ENCODE data around the gene MLPH.

The MLPH gene

DNA sequence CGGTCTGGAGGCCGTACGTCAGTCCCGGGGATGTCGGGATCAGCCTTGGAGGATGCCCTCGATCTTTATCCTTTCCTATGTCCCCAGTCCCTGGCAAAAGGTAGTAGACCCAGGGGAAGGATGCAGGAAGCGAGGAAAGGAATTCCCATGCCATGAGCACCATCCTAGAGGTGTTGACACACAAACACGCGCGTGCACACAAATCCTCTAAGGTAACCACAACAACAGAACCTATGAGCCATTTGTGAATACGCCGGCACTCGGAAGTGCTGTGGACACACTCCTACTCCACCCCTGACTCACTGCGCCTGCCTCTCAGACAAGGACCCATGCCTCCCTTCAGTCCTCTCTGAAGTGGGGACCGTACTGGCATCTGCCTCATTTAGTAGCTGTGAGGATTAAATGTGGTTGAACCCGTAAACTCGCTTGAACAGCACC is 11.3 kb upstream of the MLPH start:
- peak in 1 of 56 donors; percentile 32 for DNase-seq

GRCh38 chr2:237478095-237478494 is 9.0 kb upstream of the MLPH start:
- DNase-seq: no peak

GRCh38 chr2:237478979-237479378 is 8.1 kb upstream of the MLPH start:
- no peak for DNase-seq

DNA sequence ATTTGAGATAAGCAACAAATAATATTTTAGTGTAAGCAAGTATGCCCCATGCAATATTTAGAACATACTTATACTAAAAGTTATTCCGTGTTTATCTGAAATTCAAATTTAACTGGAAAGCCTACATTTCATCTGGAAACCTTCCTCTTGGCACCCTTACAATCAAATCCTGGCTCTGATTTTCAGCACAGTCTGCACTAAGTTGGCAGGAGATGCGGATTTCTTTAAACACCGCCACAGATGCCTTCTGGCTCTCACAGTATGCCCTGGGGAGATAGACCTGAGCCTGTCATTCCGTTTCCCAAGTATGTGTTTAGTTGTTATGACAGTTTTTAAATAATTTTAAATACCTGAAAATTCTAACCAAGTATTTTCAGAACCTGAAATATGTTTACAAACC is 7.3 kb upstream of the MLPH start:
- DNase-seq: peak in 7 of 56 donors; percentile 7 to 37 (median 25)

DNA sequence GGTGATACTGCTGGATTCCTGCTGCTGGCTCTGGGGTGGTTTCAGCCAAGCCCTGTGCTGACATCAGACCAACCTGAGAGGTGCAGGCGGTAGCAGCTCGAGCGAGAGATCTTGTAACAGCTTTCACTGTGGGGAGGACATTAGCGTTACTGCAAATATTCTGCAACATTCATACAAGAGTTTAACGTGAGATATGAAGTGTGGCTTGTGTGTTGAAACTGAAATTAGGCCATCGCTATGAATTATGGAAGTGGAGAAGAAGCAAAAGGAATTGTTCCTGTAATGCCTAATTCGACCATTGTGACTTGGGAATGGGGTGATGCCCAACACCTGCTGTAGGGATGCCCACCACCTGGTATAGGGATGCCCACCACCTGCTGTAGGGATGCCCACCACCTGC is 6.5 kb upstream of the MLPH start:
- DNase-seq: no peak

DNA sequence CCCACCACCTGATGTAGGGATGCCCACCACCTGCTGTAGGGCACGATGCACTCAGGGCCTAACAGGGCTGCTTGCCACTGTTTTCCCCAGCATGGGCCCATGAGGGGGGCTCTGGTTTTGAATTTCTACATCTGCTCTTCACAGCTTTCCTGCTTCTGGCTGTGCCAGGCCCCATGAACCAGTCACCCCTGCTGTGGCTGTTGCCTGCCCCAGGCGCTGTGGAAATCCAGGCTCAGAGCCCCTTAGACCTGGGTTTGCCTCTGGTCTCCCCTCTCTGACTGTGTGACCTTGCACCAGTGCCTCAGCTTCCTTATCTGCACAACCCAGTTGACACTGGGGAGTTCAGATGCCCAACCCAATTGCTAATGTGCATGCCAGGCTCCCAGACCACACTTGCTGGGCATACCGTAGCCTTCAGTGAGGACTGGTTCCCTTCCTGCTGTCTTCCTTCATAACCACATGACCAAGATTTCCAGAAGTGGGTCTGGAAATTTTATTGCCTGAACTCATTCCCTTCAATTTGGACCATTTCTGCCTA is 6.0 kb upstream of the MLPH start:
- no peak for DNase-seq

- peak in 17 of 56 donors; percentile 8 to 63 (median 26) for DNase-seq
These were observed 4.6 kb upstream of the MLPH start for GRCh38 chr2:237482485-237482884.

DNA sequence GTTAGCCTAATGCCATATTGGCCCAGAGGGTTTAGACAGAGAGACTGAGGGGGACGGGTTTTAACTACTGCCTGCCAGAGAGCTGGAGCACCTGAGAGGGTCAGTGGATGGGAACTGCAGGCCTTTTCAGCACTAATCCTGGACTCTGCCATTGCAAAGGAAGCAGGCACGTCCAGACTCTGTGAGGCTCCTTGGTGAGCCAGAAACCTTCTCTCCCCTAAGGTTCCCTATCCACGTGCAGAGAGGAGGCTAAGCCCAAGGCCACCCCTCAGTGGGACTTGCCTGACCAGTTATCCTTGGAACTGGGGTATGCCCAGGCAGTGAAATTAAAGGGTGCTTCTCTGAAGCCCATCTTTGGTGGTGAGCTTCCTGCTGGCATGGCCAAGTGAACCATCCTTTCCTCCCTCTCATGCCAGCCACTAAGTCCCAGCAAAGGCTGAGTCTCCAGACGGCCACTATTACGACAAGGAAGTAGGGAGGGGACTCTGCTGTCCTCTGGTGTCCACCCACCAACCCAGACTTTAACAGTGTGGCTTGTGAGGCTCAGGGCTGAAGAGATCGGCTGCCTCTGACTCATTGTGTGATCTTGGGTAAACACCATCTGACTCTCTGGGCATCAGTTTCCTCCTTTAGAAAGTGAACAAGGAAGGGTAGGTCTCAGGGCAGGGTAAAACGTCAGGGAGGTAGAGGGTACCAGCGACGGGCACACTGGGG is 3.9 kb upstream of the MLPH start:
- no peak for DNase-seq

- DNase-seq: no peak
These were observed 1.7 kb upstream of the MLPH start for GRCh38 chr2:237485304-237485703.

- no peak for DNase-seq
These were observed 1.2 kb upstream of the MLPH start for GRCh38 chr2:237485844-237486243.

DNA sequence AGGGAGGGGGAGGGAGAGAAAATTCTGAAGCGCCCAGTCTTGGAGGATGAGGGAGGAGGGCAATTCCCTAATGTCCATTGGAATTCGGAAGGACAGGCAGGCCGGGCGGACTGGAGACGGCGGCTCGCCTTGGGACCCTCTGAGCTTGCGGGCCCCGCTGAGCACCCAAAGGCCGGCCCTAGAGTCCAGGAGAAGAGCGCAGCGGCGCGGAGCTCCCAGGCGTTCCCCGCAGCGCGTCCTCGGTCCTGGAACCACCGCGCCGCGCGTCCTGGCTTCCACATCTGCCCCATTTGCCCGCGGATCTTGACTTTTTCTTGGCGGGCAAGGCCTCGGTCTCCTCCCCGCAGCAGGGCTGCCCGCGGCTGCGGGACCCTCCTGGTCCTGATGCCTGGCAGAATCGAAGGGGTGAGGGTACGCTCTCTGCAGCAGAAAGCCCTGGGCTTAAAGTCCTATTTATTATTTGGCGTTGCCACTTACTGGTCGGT is 675 bp upstream of the MLPH start:
- DNase-seq: no peak

DNA sequence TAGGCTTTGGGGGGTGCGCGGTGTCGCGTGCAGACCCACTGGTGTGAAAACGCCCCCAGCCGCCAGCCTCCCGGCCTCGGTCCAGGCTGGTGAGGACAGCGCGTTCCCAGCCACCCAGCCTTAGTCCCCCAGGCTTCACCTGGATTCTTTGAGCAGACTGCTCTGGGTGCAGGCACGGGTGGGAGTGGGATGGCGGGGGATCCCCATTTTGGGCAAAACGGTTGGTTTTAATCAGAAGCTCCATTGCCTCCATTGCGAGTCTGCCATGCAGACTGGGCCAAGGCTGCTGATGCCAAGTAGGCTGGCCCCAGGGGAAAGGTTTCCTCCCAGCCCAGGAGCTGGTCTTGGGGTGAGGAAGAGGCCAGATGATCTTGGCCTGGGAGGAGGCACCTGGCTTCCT is 445 bp downstream of the MLPH start:
- DNase-seq: no peak

- DNase-seq: no peak
These were observed 1.2 kb downstream of the MLPH start for GRCh38 chr2:237488295-237488694.

DNA sequence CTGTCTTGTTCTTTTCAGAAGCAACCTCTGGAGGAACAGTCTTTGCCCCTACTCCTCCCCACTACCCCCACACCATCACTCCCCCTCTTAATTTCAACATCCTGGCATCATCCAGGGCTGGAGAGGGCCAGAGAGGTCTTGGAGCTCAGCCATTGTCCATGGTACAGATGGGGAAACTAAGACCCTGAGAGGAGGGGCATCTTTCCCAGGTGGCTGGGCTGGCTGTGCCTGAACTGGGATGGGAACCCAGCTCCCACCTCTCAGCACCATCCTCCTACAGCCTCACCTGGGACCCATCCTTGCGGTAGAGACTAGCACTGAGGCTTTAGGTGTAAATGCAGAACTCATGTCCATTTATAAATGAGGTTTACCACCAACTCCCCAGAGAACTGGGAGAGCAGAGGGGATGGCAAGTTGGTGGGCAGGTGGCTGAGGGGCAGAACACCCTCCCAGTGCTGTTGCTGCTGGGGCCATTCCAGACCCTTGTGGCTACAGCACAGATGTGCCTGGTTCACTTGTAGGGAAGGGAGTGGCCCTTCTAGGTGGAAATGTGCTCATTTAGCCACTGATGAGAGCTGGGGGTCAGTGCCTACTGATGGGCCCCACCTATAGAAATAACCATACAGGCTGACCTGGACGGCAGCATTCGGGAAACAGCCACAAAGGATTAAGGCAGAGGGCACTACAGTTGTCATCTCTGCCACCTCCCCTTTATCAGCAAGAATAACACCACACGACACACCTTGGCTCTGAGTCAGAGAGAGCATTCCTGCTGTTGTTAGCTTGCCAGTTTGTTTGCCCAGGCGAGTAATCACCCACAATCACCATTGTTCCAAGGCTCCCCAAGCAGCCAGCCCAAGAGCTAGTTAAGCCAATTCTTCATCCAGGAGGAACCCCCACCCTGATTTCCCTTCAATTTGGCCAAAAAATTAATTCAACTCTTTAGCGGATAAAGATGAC is 2.1 kb downstream of the MLPH start:
- DNase-seq: no peak

DNA sequence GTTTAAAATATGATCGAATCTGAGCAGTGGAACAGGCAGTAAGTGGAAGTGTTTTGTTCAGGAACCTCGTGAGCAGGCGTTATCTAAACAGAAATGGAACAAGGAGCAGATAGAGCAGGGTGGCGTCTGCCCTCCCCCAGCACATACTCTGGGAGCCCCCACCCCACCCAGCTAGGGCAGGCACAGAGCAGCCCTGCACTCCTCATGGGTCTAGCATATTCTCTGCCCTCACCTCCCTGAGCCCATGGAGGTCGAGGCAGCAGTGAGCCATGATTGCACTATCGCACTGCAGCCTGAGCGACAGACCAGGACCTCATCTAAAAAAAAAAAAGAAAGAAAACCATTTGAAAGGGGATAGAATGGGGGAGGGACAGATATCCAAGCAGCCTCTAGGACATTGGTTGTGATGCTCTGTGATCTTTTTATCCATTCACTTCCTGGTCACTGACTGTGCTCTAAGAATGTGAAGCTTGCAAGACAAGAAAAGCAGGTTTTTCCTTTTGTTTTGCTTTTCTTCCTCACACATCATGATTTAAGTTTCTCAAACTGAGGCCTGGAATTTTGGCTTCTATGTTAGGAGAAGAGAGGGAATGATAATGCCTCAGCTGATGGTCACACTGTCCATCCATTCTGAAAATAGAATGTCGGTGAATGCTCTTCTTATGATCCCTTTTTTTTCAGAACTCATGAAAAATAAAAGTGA is 3.1 kb downstream of the MLPH start:
- no peak for DNase-seq

DNA sequence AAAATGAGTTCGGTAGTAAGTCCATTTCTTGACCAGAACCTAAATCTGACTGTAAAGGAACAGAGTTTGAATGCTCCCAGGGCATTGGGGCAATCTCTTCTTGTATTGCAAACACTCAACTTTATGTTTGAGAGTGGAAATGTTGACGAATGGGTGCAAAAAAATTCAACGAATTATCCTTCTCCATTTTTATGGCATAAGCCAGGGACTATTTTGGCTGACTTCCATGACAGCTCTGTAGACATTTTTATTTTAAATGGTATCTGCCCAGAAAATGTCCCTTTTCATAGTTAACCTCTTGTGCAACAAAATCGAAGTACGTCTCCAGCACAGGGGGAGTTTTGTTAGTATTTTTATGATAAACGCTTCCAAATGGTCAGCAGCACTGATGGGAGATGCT is 3.7 kb downstream of the MLPH start:
- DNase-seq: no peak

- no peak for DNase-seq
These were observed 4.6 kb downstream of the MLPH start for GRCh38 chr2:237491515-237492118.

- DNase-seq: no peak
These were observed 5.3 kb downstream of the MLPH start for GRCh38 chr2:237492137-237492890.

GRCh38 chr2:237494066-237494465 is 7.0 kb downstream of the MLPH start:
- no peak for DNase-seq

GRCh38 chr2:237495521-237496117 is 8.6 kb downstream of the MLPH start:
- DNase-seq: no peak

Data from amygdala (tissue), 56 donors.